ENCODE results near the gene SETD4. TPM values are rescaled to one million over a fixed set of nuclear protein-coding genes. Genes with fewer than 3 reads are reported as not detected.

The SETD4 gene
- total and polyA plus RNA-seq, 4 donors = 22.8 to 38.4 (median 27.0) TPM

DNA sequence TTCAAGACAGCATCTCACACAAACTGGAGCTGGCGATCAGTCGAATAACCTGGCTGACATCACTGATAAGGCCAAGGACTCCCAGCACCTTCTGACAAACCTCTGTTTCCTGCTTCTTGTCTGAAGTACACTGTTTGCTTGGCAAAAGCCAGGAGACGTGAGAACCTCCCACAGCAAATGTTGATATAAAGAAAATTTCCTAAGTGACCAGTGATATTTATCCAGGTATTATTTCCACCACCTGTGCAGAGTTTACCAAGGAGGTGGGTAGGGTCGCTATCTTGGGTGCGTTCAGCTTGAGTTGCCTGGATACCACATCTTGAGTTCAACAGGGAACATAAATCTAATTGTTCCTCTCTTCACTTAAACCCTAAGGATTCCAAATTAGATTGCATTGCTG lies 72.9 kb downstream of the SETD4 start:
- 75% methylated on average over 2 of the region's 5 CpGs for WGBS (ENCODE audit: insufficient coverage)
- H3K27ac ChIP-seq (ENCODE audit: low read depth, low read length) = no peak overlapping the region
- no peak overlapping the region for H3K4me3 ChIP-seq (ENCODE audit: low read depth, low read length)
- DNase-seq (ENCODE audit: low read depth in 4 of 6, low spot score in 6 of 6) = no peak
- H3K9me3 ChIP-seq (ENCODE audit: control insufficient read depth, insufficient read depth, low read length) = peaks cover 1% of the 10 kb centered on the region
- H3K27me3 ChIP-seq (ENCODE audit: control insufficient read depth, insufficient read depth, low read length) = no peaks in the 10 kb centered on the region
- H3K4me1 ChIP-seq (ENCODE audit: control insufficient read depth, insufficient read depth, low read length) = peaks cover 5% of the 10 kb centered on the region
- no peaks in the 10 kb centered on the region for H3K36me3 ChIP-seq (ENCODE audit: control insufficient read depth, insufficient read depth, low read length)

- DNase-seq (ENCODE audit: low read depth in 4 of 6, low spot score in 6 of 6) = no peak
- no peaks in the 10 kb centered on the region for H3K36me3 ChIP-seq (ENCODE audit: control insufficient read depth, insufficient read depth, low read length)
- H3K9me3 ChIP-seq (ENCODE audit: control insufficient read depth, insufficient read depth, low read length) = peaks cover 1% of the 10 kb centered on the region
- no peak overlapping the region for H3K27ac ChIP-seq (ENCODE audit: low read depth, low read length)
- peaks cover 5% of the 10 kb centered on the region for H3K4me1 ChIP-seq (ENCODE audit: control insufficient read depth, insufficient read depth, low read length)
- WGBS (ENCODE audit: insufficient coverage) = 93% methylated on average over 7 of the region's 11 CpGs
- H3K4me3 ChIP-seq (ENCODE audit: low read depth, low read length) = no peak overlapping the region
- no peaks in the 10 kb centered on the region for H3K27me3 ChIP-seq (ENCODE audit: control insufficient read depth, insufficient read depth, low read length)
Measured at GRCh38 chr21:35984654-35985361, 75.5 kb downstream of the SETD4 start.

Small RNAs within 50 kb of the gene (small RNA-seq; reads per million reads assigned to genes)
- gene RNU6-992P (ENCODE audit: low replicate concordance) = not detected

Other genes starting within 250 kb of the SETD4 start
- gene CBR1, start 9.5 kb upstream of the SETD4 start, total RNA-seq = 10 to 100 TPM; 43.1 to 99.3 TPM
- gene CBR1, start 9.5 kb upstream of the SETD4 start, polyA plus RNA-seq (ENCODE audit: insufficient read length in 2 of 2) = 10 to 100 TPM; 76.5 to 79.3 TPM
- gene CBR3, start 74.6 kb upstream of the SETD4 start, total RNA-seq = 1 to 10 TPM; 2.0 to 3.7 TPM
- gene CBR3, start 74.6 kb upstream of the SETD4 start, polyA plus RNA-seq (ENCODE audit: insufficient read length in 2 of 2) = 1 to 10 TPM; 2.1 to 2.4 TPM
- gene DOP1B, start 96.3 kb upstream of the SETD4 start, total RNA-seq = 10 to 100 TPM in 1 of 2 donors, 1 to 10 TPM in 1; 7.8 to 20.3 TPM
- 10 to 100 TPM; 15.6 to 17.5 TPM for gene DOP1B, start 96.3 kb upstream of the SETD4 start, polyA plus RNA-seq (ENCODE audit: insufficient read length in 2 of 2)